Osteoblast (primary cell): ENCODE data around the gene CACFD1. TPM values are rescaled to one million over a fixed set of nuclear protein-coding genes. Genes with fewer than 3 reads are reported as not detected.
"Not testable (repeated sequence)": the region's sequence is repeated elsewhere in the genome, so short reads cannot be mapped to it uniquely, and the experiment has no call there.

Experiments used
- DNase-seq: peaks from one replicate; pipeline ENCODE4 v3.0.0; 2011; ENCODE audit warnings: low spot score, mixed read lengths; ENCODE audit not compliant: insufficient read length; ENCODE audit errors: missing footprints
- H2AFZ ChIP-seq: 2 replicates; pipeline ENCODE4 v1.6.0; 2011; ENCODE audit warnings: mild to moderate bottlenecking, low read length
- H3K27ac ChIP-seq: 2 replicates; pipeline ENCODE4 v1.5.1; 2011; ENCODE audit warnings: mild to moderate bottlenecking, low read depth, low read length, moderate library complexity
- H3K27me3 ChIP-seq: 2 replicates; pipeline ENCODE4 v1.6.0; 2012; ENCODE audit warnings: mild to moderate bottlenecking, control low read depth, inconsistent platforms, low read length, moderate library complexity; ENCODE audit not compliant: insufficient read depth
- H3K36me3 ChIP-seq: 2 replicates; pipeline ENCODE4 v1.5.1; 2011; ENCODE audit warnings: mild to moderate bottlenecking, low read length, control low read depth, moderate library complexity; ENCODE audit not compliant: insufficient read depth
- H3K4me1 ChIP-seq: 2 replicates; pipeline ENCODE4 v1.5.1; 2011; ENCODE audit warnings: mild to moderate bottlenecking, low read length, control low read depth, moderate library complexity; ENCODE audit not compliant: insufficient read depth
- H3K4me2 ChIP-seq: 2 replicates; pipeline ENCODE4 v1.6.0; 2011; ENCODE audit warnings: mild to moderate bottlenecking, low read length; ENCODE audit not compliant: insufficient read depth
- H3K4me3 ChIP-seq: fragments of 200-600 bp; sonication (generic); 3 replicates; pipeline ENCODE4 v1.5.1; 2012; ENCODE audit warnings: mild to moderate bottlenecking, low read length, inconsistent platforms; ENCODE audit not compliant: insufficient read depth
- H3K79me2 ChIP-seq: 2 replicates; pipeline ENCODE4 v1.6.0; 2012; ENCODE audit warnings: mild to moderate bottlenecking, low read length, control low read depth, inconsistent platforms; ENCODE audit not compliant: insufficient read depth
- H3K9me3 ChIP-seq: 2 replicates; pipeline ENCODE4 v1.5.1; 2011; ENCODE audit warnings: low read depth, low read length, control low read depth
- H4K20me1 ChIP-seq: 2 replicates; pipeline ENCODE4 v1.6.0; 2012; ENCODE audit warnings: mild to moderate bottlenecking, low read length, control low read depth; ENCODE audit not compliant: insufficient read depth
- CTCF ChIP-seq: IDR thresholded peaks from 2 replicates; pipeline ENCODE4 v1.5.1; 2011; ENCODE audit warnings: mild to moderate bottlenecking, low read depth, low read length, moderate library complexity; ENCODE audit errors: extremely low read depth
- total RNA-seq: library from RNA; depleted of rRNA; stranded (reverse); fragments of >200 nt; gene quantifications from 2 replicates; pipeline ENCODE4 v1.2.3, GENCODE V29; 2012

CACFD1 gene
- total RNA-seq, 1 donor, result 9.0 TPM

- H3K27ac ChIP-seq, result no peak overlapping the region
- no peak overlapping the region for H3K4me3 ChIP-seq
- H3K4me1 ChIP-seq, result no peaks in the 10 kb centered on the region
- H4K20me1 ChIP-seq, result no peaks in the 10 kb centered on the region
- no peaks in the 10 kb centered on the region for H3K9me3 ChIP-seq
- H3K36me3 ChIP-seq, result no peaks in the 10 kb centered on the region
- H3K4me2 ChIP-seq, result no peak overlapping the region
- H2AFZ ChIP-seq, result no peak overlapping the region
- TF ChIP-seq CTCF, result no peak
- no peaks in the 10 kb centered on the region for H3K79me2 ChIP-seq
- no peak for DNase-seq
- no peaks in the 10 kb centered on the region for H3K27me3 ChIP-seq
Measured at GRCh38 chr9:133445293-133445969, 14.3 kb upstream of the CACFD1 start.

DNA sequence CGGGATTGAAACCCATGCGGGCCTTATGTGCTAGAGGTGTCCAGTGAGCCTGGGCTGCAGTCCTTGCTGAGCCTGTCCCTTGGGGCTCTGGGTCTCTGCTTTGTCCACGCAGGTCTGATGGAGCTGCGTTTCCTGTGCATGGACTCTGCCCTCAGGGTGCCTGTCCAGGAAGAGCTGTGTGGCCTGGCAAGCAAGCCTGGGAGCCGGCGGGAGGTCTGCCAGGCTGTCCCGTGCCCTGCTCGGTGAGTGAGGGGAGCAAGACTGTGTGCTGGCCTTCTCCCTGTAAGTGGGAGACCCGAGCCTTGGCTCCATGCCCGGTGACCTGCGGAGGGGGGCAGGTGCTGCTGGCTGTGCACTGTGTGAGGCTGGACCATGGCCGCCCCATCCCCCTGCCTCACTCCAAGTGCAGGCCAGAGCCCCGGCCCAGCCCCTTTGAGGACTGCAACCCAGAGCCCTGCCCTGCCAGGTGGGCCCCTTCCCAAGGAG is 11.2 kb upstream of the CACFD1 start:
- no peak for TF ChIP-seq CTCF
- no peak overlapping the region for H3K4me3 ChIP-seq
- H3K79me2 ChIP-seq, result no peaks in the 10 kb centered on the region
- H4K20me1 ChIP-seq, result no peaks in the 10 kb centered on the region
- H3K27me3 ChIP-seq, result no peaks in the 10 kb centered on the region
- no peaks in the 10 kb centered on the region for H3K9me3 ChIP-seq
- H3K4me2 ChIP-seq, result no peak overlapping the region
- no peak overlapping the region for H3K27ac ChIP-seq
- no peak for DNase-seq
- no peaks in the 10 kb centered on the region for H3K36me3 ChIP-seq
- H2AFZ ChIP-seq, result no peak overlapping the region
- no peaks in the 10 kb centered on the region for H3K4me1 ChIP-seq

DNA sequence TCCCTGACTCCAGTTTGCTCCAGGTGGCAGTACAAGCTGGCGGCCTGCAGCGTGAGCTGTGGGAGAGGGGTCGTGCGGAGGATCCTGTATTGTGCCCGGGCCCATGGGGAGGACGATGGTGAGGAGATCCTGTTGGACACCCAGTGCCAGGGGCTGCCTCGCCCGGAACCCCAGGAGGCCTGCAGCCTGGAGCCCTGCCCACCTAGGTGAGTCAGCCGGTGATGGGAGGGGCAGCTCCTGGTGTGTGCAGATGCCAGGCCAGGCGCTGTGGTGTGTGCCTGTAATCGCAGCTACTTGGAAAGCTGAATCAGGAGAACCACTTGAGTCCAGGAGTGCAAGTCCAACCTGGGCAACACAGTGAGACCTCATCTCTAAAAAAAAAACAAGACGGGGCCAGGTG is 10.0 kb upstream of the CACFD1 start:
- Histone ChIP-seq H3K27me3 (no peaks in the 10 kb centered on the region), H3K4me1 (no peaks in the 10 kb centered on the region), H3K79me2 (no peaks in the 10 kb centered on the region), H3K4me2 (no peak overlapping the region), H4K20me1 (no peaks in the 10 kb centered on the region), H3K4me3 (no peak overlapping the region), H3K9me3 (no peaks in the 10 kb centered on the region), H3K36me3 (no peaks in the 10 kb centered on the region), H3K27ac (no peak overlapping the region), H2AFZ (no peak overlapping the region)
- DNase-seq, result no peak
- TF ChIP-seq CTCF, result no peak

- DNase-seq, H3K27ac ChIP-seq, H3K4me1 ChIP-seq: not testable (repeated sequence)
Measured at GRCh38 chr9:133451865-133452264, 7.9 kb upstream of the CACFD1 start.

More at GRCh38 chr9:133451865-133452264, 7.9 kb upstream of the CACFD1 start:
- H3K79me2 ChIP-seq, H3K36me3 ChIP-seq, H2AFZ ChIP-seq, H3K4me3 ChIP-seq, H4K20me1 ChIP-seq, H3K27me3 ChIP-seq, H3K4me2 ChIP-seq, H3K9me3 ChIP-seq: not testable (repeated sequence)
